Chondrocyte (in vitro differentiated cells): ENCODE results near the gene ATP5PB. TPM values are rescaled to one million over a fixed set of nuclear protein-coding genes. Genes with fewer than 3 reads are reported as not detected.

Experiments used
- DNase-seq: peaks from one replicate; pipeline ENCODE4 v3.0.0; 2021; ENCODE audit warnings: mixed read lengths, low spot score
- H3K27ac Mint-ChIP-seq: one replicate; pipeline ENCODE4 v1.8.0; 2021; ENCODE audit warnings: mild to moderate bottlenecking, moderate library complexity, mixed read lengths; ENCODE audit not compliant: unreplicated experiment
- H3K27me3 Mint-ChIP-seq: 2 replicates; pipeline ENCODE4 v1.8.0; 2021; ENCODE audit warnings: low read depth, mixed read lengths
- H3K36me3 Mint-ChIP-seq: 2 replicates; pipeline ENCODE4 v1.8.0; 2021; ENCODE audit warnings: low read depth, mixed read lengths
- H3K4me1 Mint-ChIP-seq: 2 replicates; pipeline ENCODE4 v1.8.0; 2021; ENCODE audit warnings: low read depth, mild to moderate bottlenecking, mixed read lengths
- H3K4me3 Mint-ChIP-seq: one replicate; pipeline ENCODE4 v1.8.0; 2021; ENCODE audit warnings: mild to moderate bottlenecking, moderate library complexity, mixed read lengths; ENCODE audit not compliant: unreplicated experiment
- H3K9me3 Mint-ChIP-seq: 2 replicates; pipeline ENCODE4 v1.8.0; 2021; ENCODE audit warnings: low read depth, mixed read lengths
- CTCF ChIP-seq: fragments of 200-600 bp; sonication (generic); IDR thresholded peaks from 2 replicates; pipeline ENCODE4 v1.5.0; 2021; ENCODE audit warnings: antibody characterized with exemption, mild to moderate bottlenecking, moderate library complexity
- total RNA-seq: library from RNA; stranded (reverse); gene quantifications from 3 replicates; pipeline ENCODE4 v1.2.1, GENCODE V29; 2021

ATP5PB gene
- total RNA-seq, 1 donor from 2014 or later = 147 TPM

DNA sequence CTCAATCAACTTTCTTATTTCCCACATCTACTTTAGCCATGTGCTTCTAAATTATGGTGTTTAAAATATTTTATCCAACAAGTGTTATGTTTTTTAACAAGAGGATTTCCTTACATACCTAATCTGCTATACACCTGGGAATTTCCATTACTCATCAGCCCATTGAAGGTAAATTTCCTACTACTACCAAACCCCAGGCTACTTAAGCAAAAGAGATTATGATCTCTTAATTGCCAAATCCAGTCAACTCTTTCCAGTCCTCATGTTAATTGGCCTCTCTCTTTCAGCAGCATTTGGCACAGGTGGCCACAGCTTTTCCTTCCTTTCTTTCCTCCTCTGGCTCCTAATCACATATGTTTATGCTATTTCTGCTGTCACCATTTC lies 19.4 kb downstream of the ATP5PB start:
- Mint-ChIP-seq H3K4me3 (no peak overlapping the region), H3K9me3 (no peaks in the 10 kb centered on the region), H3K27ac (no peak overlapping the region), H3K27me3 (no peaks in the 10 kb centered on the region), H3K36me3 (peaks cover 4% of the 10 kb centered on the region), H3K4me1 (peaks cover 2% of the 10 kb centered on the region)
- TF ChIP-seq CTCF = no peak
- no peak for DNase-seq

DNA sequence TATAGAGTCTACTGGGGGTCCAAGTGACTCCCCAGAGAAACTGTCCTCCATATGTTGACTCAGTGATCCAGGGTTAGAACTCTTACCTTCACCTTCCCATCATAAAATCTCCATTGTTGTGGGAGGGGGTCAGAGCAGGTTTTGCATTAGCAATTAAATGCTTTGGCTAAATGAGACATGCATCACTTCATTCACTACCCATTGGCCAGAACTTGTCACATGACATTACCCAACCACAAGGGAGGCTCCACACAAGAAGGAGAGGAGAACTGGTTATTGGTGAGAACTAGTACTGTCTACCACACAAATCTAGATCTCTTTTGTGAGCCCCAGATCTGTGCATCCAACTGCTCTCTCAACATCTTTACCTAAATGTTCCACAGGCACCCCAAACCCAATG lies 20.3 kb downstream of the ATP5PB start:
- Mint-ChIP-seq H3K36me3 (peaks cover 2% of the 10 kb centered on the region), H3K9me3 (no peaks in the 10 kb centered on the region), H3K27me3 (no peaks in the 10 kb centered on the region), H3K4me1 (peaks cover 10% of the 10 kb centered on the region), H3K27ac (no peak overlapping the region), H3K4me3 (no peak overlapping the region)
- no peak for TF ChIP-seq CTCF
- DNase-seq = no peak

- no peak for DNase-seq
- H3K27me3 Mint-ChIP-seq = no peaks in the 10 kb centered on the region
- H3K4me1 Mint-ChIP-seq = peaks cover 20% of the 10 kb centered on the region
- no peak for TF ChIP-seq CTCF
- no peak overlapping the region for H3K27ac Mint-ChIP-seq
- H3K9me3 Mint-ChIP-seq = no peaks in the 10 kb centered on the region
- H3K4me3 Mint-ChIP-seq = no peak overlapping the region
- peaks cover 2% of the 10 kb centered on the region for H3K36me3 Mint-ChIP-seq
Observed at GRCh38 chr1:111470596-111470995, 21.3 kb downstream of the ATP5PB start.

DNA sequence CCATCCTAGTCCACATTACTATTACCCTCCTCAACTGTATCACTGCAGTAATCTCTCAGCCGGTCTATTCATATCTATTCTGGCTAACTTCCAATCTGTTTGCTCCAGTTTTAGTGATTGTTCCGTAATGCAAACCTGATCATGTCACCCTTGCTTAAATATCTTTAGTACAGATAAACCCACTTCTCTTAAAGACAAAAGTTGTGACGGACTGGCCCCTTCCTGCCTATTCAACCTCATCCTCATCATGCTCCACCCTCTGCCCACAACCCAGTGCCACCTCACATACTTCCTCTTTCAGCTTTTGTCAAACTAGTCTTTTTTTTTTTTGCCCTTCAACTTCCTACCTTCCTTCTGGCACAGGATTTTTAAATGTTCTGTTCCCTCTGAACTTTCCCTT lies 21.7 kb downstream of the ATP5PB start:
- TF ChIP-seq CTCF = no peak
- Mint-ChIP-seq H3K27ac (no peak overlapping the region), H3K4me1 (peaks cover 21% of the 10 kb centered on the region), H3K36me3 (peaks cover 2% of the 10 kb centered on the region), H3K27me3 (peaks cover 1% of the 10 kb centered on the region), H3K4me3 (no peak overlapping the region), H3K9me3 (no peaks in the 10 kb centered on the region)
- DNase-seq = no peak

DNA sequence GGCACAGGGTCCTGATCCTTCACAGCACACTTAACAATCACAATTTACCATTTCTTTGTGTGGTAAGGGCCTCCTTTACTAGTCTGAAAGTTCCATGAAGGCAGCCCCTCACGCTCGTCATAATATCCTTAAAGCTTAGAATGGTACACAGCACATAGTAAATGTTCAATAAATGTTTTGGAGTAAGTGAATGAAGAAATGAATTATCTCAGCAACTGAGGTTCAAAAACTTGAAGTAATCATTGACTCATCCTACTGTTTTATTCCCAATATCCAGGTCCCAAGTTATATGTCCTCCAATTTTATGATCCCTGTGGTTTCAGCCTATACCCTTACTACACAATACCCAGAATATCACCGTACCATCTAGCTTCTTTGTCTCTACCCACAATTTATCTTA lies 22.3 kb downstream of the ATP5PB start:
- no peak for DNase-seq
- TF ChIP-seq CTCF = no peak
- Mint-ChIP-seq H3K27ac (no peak overlapping the region), H3K27me3 (peaks cover 1% of the 10 kb centered on the region), H3K9me3 (no peaks in the 10 kb centered on the region), H3K36me3 (peaks cover 2% of the 10 kb centered on the region), H3K4me1 (peaks cover 21% of the 10 kb centered on the region), H3K4me3 (no peak overlapping the region)
